Body of pancreas (tissue), 4 donors: ENCODE data around the gene HNRNPL.

Experiments
- POLR2A ChIP-seq, 3 donors: fragments of 450-650 bp; IDR thresholded peaks; one replicate each; pipeline ENCODE4 v1.6.1; 2016; ENCODE audit warnings: antibody characterized with exemption in 3 of 3, mild to moderate bottlenecking in 2 of 3
- TF ChIP-seq, protein P1 (sequence below), 7 experiments: fragments of 450-650 bp in 4 of 7; fragments of 200-600 bp in 3 of 7; sonication (generic) in 3 of 7; IDR thresholded peaks; one replicate each; pipeline ENCODE4 v1.5.1; 2016 to 2019; ENCODE audit warnings: antibody characterized with exemption in 7 of 7

- TF ChIP-seq, protein P1, sequence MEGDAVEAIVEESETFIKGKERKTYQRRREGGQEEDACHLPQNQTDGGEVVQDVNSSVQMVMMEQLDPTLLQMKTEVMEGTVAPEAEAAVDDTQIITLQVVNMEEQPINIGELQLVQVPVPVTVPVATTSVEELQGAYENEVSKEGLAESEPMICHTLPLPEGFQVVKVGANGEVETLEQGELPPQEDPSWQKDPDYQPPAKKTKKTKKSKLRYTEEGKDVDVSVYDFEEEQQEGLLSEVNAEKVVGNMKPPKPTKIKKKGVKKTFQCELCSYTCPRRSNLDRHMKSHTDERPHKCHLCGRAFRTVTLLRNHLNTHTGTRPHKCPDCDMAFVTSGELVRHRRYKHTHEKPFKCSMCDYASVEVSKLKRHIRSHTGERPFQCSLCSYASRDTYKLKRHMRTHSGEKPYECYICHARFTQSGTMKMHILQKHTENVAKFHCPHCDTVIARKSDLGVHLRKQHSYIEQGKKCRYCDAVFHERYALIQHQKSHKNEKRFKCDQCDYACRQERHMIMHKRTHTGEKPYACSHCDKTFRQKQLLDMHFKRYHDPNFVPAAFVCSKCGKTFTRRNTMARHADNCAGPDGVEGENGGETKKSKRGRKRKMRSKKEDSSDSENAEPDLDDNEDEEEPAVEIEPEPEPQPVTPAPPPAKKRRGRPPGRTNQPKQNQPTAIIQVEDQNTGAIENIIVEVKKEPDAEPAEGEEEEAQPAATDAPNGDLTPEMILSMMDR (IDR thresholded peaks at IDR 0.05): no peak
- no peak for TF ChIP-seq POLR2A (IDR thresholded peaks at IDR 0.05)
Measured at GRCh38 chr19:38869160-38869835, 19.5 kb upstream of the HNRNPL start.
